Measurements from ENCODE around the gene NQO2.
"Not testable (repeated sequence)": the region's sequence is repeated elsewhere in the genome, so short reads cannot be mapped to it uniquely, and the experiment has no call there.

NQO2 gene

DNA sequence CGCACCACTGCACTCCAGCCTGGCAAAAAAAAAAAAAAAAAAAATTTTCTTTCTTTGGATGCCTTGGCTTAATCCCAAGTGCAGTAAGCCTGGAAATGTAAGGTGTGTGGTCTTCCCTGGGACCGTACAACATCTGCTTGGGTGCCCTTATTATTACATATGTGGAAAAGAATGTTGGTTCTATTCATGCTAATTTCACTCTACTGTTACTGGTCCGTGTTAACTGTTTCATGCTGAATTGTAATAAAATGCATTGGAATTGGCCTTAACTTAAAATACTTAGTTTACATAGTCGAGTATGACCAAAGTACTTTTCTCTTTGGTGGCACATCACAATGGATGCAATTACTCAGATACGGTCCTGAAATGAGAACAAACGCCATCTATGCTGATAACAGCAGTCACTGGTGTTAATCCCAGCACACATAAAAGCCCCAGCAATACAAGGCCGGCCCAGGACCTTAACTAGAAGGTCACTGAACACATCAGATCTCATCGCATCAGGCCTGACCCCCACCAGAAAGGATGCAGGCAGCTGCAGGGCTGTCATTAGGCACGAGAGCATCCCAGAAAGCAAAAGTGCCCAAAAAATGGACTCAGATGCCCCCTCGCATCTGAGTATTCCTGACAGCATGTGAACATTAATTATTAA, 29.5 kb upstream of the NQO2 start:
- peak; percentile 36 for DNase-seq

DNA sequence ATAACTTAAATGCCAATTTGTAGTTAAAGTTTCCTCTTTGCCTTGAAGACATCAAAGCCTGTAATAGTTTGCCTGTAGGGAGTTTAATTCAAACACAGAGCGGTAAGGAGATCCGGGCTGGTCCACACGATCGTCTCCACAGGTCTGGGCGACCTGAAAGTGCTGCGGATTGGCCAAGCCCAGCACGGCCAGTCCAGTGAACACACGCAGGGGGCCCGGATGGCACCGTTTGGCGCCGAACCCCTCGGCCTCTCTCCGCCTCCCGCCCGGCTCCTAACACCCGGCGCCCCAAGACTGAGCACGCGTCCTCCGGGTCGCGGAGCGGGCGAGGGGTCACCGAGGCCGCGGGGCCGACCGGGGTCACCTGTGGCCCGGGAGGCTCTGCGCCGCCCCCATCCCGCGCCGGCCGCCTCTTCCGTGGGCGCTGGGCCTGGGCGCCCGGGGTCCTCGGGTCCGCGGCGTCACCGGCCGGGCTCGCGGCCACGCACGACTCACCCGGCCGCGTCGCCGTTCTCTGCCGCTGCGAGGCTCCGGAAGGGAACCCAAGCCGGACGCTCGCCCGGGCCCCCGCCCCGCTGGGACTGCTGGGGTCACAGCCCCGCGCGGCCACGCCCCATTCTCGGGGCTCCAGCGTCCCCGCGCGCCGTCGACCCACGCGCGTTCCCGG, 28.8 kb upstream of the NQO2 start:
- peak; percentile 81 for DNase-seq

DNA sequence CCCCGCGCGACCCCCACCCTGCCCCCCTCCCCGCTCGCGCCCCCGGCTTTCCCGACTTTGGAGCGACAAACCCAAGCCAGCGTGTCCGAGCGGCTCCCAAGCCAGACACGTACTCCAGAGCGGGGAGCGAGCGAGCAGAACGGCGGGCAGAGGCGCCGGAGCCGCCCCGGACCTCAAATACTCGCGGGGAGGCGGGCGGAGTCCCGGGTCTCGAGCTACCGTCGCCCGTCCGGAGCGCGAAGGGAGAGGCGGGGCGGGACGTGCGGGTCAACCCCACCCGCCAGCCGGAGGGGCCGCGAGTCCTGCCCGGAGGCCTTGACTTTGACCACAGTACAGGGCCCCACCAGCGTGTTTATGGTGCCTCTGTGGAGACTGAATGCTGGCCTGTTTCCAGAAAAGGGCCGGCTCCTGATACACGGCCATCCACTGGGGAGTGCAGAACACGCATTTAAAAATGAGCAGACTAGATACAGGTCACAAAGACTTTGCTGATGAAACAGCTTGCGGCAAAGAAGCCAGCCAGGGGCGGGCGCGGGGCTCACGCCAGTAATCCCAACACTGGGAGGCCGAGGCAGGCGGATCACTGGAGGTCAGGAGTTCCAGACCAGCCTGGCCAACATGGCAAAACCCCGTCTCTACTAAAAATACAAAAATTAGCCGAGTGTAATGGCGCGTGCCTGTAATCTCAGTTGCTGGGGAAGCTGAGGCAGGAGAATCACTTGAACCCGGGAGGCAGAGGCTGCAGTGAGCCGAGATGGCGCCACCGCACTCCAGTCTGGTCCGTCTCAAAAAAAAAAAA, 28.1 kb upstream of the NQO2 start, which contains the start of gene SERPINB6:
Gene SERPINB6, minus strand, starts transcription at position 148 of the 799 bp plus-strand sequence. CDS start 12,235 bp downstream, outside the sequence.
- DNase-seq, result peak; percentile 72

DNA sequence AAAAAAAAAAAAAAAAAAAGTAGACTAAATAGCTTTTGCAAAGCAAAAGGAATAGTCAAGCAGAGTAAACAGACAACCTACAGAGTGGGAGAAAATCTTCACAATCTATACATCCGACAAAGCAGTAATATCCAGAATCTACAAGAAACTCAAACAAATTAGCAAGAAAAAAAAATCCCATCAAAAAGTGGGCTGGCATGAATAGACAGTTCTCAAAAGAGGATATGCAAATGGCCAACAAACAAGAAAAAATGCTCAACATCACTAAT, 27.5 kb upstream of the NQO2 start:
- DNase-seq, result peak; percentile 22

DNA sequence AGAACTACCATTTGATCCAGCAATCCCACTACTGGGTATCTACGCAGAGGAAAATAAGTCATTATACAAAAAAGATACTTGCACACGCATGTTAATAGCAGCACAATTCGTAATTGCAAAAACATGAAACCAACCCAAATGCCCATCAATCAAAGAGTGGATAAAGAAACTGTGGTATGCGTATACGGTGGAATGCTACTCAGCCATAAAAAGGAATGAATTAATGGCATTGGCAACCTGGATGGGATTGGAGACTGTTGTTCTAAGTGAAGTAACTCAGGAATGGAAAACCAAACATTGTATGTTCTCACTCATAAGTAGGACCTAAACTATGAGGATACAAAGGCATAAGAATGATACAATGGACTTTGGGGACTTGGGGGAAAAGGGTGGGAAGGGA, 27.0 kb upstream of the NQO2 start:
- DNase-seq, result not testable (repeated sequence)

DNA sequence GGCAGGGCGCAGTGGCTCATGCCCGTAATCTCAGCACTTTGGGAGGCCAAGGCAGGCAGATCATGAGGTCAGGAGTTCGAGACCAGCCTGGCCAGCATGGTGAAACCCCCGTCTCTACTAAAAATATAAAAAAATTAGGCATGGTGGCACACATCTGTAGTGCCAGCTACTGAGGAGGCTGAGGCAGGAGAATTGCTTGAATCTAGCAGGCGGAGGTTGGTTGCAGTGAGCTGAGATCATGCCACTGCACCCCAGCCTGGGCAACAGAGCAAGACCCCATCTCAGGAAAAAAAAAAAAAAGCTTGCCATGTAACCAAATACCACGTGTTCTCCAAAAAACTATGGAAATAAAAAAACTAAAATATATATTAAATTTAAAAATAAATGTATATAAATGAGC, 26.5 kb upstream of the NQO2 start:
- not testable (repeated sequence) for DNase-seq

DNA sequence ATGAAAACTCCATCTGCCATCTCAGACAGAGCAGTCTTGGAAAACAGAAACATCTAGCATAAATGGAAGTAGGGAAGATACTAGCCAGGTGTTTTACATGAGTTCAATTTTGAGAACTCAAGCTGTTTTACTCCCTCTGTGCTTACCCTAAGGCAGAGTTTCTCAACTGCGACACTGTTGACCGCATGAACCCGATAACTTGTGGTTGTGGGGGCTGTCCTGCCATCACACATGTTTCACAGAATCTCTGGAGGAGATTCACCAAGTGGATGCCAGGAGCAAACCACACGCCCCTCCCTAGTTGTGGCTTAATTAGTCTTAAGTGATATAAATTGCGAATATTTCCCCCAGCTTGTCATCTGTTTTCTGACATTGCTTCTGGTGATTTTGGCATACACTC, 26.0 kb upstream of the NQO2 start:
- no peak for DNase-seq

DNA sequence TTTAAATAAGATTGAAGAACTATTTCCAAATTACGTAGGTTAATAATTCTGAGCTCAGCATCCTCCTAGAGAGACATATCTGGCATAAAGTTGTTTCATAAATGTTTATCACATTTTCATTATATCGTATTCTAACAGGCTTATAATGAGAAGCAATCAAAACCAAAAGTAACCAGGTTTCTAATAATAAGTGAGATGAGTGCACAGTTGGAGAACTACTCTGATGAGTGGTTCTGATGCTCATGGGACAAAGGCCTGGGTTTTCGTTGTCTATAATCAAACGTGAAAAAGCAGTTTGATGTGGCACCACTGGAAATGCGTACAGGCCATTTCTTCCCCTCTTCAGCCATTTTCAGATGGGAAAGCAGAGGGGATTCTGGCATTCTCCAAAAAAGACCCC, 23.6 kb upstream of the NQO2 start:
- DNase-seq, result no peak

DNA sequence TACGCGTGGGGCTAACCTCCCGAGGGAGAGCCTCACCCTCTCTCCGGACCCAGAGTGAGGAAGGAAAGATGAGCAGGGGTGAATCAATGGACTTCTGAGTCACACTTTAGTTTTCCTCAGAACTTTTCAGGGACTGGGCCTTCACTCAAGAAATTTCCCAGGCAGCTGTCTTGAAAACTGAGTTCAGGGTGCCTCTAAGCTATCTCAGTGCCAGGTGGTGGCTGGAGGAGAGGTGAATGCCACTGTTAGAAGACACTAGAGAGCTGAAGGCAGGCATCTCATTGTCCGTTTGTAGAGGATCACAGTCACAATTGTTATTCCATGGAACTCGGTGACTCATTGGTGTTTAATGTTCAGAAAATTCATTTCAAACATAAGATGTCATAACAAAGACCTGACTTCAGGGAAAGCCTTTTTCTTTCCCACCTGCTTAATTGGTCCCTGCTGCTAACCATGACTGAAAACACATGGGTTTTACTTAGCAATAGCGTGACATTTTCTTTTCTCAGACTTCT, 23.1 kb upstream of the NQO2 start:
- peak; percentile 34 for DNase-seq

DNA sequence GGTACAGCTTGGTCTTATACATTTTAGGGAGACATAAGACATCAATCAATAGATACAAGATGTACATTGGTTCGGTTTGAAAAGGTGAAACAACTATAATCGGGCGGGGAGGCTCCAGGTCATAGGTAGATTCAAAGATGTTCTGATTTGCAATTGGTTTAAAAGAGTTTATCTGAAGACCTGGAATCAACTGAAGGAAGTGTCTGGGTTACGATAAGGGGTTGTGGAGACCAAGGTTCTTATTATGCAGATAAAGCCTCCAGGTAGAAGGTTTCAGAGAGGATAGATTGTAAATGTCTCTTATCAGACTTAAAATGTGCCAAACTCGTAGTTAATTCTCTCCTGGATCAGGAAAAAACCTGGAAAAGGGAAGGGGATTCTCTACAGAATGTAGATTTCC, 22.4 kb upstream of the NQO2 start:
- no peak for DNase-seq

DNA sequence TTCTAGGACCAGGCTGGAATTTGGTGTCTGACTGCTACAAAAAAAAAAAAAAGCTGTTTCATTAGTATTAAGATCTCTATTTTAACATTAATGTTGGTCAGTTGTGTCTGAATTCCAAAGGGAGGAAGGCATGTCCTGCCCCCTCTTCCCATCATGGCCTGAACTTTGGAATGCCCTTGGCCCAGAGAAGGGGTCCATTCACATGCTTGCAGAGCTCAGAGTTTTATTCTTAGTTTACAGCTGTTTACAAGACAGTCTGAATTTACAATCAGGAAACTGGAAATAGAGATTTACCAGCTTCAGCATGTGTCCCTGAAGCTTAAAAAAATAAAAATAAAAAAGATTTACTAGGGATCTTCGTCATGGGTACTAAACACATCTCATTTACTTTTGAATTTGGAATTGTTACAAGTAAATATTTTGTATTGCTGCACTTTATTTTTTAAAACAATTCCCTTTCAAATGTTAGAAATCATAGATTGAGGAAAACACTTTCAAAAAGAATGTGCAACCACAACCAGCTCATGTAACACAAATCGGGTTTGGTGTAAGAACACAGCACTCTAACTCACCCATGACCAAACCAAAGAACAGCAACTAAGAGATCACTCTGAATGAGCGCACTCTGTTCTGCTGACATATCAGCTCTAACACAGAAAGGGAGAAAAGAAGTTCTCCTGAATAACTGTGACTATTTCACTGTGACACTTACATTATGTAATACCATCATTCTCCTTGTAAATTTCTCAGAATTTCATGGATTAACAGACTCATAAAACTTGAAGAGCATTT, 21.7 kb upstream of the NQO2 start:
- peak; percentile 46 for DNase-seq

DNA sequence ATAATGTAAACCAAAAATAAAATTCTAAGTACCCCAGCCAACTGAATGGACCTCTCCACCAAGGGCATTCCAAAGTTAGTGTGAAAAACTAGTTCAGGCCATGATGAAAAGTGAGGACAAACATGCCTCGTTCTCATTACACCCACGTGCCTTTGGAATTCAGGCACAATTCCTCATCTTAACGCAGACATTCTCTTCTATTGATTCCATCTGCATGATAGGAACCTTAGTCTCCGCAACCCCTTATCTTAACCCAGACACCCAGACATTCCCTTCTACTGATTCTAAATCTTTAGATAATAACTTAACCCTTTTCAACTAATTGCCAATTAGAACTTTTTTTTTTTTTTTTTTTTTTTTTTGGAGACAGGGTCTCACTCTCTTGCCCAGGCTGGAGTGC, 20.8 kb upstream of the NQO2 start:
- no peak for DNase-seq

DNA sequence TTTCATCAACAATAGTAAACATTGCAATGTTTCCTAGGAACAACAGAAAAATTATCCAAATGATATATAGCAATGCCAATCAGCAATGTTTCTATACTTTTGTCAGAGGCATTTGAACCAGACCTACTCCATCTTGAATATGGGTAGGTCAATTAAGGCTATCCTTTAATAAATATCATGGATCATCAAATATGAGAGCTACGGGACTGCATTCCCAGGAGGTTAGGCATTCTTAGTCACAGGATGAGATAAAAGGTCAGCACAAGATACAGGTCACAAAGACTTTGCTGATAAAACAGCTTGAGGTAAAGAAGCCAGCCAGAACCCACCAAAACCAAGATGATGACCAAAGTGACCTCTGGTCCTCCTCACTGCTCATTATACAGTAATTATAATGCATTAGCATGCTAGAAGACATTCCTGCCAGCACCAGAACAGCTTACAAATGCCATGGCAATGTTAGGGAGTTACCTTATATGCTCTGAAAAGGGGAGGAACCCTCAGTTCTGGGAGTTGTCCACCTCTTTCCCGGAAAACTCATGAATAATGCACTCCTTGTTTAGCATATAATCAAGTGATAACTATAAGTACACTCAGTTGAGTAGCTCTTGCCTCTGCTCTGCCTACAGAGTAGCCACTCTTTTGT, 19.8 kb upstream of the NQO2 start:
- DNase-seq, result no peak

DNA sequence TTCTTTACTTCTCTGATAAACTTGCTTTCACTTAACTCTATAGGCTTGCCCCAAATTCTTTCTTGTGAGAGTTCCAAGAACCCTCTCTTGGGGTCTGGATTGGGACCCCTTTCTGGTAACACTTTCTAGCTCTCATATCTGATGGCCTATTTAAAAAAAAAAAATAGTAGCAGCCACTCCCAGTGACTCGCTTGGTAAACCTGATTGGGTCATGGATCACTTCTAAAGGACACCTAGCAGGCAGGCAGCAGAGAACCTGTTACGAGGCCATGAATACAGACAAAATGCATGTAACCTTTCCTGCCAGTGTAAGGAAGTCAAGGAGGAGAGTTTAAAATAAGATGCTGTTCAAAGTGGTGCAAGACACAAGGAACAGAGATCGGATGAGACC, 19.2 kb upstream of the NQO2 start:
- DNase-seq, result no peak

DNA sequence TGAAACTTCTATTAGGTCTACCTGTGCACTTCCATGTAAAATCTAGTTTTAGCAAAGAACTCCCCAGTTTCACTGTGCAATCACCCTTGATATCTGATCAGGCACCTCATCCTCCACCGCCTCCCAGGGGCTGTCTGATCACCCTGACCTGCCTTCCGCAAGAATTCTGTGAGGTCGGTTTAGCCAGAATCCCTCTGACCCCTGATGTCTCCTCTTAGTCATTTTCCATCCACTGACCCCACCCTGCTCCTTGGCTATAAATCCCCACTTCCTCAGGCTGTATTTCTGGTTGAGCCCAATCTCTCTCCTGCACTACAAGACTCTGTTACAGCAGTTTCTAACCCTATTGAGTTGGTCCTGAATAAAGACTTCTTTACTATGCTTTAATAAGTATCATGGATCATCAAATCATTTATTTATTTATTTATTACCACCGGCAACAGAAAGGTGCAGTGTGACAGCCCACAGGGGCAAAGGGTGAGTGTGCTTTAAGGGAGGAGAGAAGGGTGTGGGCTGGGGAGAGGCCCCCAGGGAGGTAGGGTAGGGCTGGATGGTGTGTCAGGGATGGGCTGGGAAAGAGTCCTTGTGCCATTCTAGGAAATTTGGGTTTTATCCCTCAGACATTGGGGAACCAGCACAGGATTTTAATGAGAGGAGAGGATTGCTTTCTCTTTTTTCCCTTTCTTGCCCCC, 17.1 kb upstream of the NQO2 start:
- DNase-seq, result peak; percentile 68

DNA sequence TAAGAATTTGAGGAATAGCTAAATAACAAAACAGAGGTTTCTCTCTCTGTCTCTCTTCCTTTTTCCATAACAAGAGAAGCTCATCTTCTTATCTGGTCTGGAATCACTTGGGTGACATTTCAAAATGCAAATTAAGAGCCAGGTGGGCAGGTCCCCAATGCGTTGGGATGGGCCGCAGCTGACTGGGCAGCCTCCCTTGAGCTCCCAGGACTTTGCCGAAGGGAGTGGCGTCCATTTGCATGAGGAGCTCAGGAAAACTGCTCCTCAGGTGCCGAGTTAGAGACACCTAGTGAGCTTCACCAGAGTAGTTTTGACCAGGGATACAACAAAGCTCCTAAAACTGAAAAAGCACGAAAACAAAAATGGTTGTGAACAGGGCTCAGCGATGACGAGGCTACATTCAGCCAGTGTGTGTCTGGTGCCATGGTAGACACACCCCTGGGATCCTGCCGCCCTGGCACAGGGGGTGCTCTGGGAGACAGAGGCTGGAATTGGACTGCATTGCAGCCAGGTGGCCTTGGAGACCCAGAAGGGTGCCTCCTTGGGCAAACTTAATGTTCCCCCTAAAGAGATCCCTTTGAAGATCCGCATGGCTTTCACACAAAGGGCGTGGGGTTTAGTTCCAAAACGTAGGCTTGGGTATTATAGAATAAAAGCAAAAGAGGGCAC, 14.8 kb upstream of the NQO2 start:
- DNase-seq, result no peak

DNA sequence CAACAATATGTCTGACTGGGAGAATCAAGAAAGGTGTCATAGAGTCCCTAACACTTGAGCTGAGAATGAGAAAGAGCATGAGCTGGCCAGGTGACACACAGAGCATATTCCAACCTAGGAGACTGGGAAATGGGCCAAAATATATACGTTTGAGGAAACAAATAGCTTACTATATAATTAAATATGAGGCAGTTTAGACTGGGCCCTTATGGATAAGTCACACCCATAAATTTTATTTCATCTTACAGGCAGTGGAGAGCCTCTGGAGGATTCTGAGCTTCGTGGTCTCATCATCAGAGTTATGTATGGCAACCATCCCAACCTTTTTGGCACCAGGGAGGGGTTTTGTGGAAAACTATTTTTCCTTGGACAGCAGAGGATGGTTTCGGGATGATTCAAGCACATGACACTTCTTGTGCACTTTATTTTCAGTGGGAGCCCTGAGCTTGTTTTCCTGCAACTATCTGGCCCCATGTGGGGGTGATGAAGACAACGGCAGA, 12.9 kb upstream of the NQO2 start:
- no peak for DNase-seq

DNA sequence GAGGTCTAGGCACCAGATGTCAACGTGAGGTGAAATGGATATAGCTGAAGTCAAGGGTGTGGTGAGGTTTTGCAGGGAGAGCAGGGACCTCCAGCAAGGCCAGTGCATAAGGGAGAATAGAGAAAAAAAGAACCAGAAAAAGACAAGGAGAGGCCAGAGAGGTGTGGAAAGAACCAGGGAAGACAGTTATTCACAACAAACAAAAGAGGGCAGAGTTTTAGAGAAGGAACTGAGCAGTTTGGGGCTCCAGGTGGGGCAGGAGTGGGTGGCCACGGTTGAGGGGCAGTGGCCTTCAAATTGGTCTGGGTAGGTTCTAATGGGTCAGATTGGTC, 11.6 kb upstream of the NQO2 start:
- no peak for DNase-seq

DNA sequence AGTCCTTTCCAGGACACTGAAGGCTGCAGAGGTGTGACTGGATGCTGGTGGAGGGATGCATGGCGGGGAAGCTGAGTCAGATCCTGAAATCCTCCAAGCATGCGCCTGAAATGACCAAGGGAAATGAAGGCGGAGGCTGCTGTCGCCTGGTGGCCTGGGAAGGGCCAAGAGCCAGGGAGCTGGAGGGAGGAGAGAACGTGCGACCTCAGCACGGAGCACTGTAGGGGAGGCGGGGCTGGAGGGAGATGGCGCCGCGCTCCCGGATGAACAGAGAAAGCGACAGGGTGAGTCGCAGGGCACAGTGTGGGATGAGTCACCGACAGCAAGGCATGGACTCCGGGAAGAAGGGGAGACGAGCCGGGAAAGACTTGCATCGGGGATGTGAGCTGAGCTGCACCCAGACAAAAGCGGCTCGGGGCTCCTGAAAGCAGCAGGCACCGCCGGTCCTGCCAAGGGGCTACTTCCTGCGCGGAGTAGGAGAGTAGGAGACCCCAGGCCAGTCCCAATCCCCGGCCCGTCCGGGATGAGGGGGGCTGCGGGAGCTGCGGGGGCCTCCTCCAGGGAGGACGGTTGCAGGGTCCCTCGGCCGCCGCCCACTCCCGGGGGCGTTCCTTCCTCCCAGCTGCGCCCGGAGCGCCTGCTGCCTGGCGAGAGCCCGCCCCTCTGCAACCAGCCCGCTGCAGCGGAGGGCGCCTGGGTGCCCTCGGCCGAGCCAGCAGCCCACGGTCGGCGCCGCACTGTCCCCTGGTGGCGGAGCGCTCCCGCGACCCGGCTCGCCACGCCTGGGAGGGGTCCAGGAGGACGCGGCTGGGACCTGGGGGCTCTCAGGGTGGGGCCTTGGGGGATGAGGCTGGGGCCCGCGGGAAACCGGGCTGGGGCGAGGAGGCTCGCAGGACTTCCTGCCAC, 11.0 kb upstream of the NQO2 start:
- peak; percentile 96 for DNase-seq
